ENCODE measurements around the gene WLS.
"Not testable (repeated sequence)": the region's sequence is repeated elsewhere in the genome, so short reads cannot be mapped to it uniquely, and the experiment has no call there.

The WLS gene

DNA sequence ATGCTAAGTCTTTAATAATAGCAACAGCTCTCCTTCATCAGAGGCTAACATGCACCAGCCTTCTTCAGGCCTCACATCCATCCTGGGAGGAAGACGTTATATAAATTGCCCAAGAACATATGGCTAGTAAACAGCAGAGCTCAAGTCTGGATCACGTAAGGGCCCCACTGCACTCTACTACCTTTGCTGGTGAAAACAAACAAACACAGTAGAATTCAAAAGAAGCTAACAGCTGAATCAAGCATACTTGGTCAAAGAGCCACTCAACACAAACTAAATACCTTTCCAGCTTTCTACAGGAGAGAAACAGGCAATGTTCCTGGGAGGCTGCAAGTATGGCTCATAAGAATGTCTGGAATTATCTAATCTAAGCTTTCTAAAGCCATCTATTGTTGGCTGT lies 66.0 kb downstream of the WLS start:
- no peak for DNase-seq (ENCODE audit: low read depth in 2 of 2)

DNA sequence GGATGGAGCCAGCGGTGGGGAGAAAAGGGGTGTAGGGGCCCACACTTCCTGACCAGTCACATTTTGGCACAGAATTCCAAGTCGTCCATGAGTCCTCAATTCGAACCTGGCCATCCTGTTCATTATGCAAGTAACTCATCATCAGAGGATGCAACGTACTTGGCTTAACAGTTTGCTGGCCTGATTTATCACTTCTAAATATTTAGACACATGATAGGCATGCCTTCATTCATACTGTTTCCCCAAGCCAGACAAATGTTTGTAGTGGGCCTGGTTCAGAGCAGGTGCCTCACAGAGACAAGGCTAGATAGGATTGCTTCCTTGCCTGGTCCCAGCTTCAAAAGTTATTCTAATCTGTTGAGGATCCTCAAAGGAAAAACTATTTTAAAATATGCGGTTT lies 66.7 kb downstream of the WLS start:
- no peak for DNase-seq (ENCODE audit: low read depth in 2 of 2)

DNA sequence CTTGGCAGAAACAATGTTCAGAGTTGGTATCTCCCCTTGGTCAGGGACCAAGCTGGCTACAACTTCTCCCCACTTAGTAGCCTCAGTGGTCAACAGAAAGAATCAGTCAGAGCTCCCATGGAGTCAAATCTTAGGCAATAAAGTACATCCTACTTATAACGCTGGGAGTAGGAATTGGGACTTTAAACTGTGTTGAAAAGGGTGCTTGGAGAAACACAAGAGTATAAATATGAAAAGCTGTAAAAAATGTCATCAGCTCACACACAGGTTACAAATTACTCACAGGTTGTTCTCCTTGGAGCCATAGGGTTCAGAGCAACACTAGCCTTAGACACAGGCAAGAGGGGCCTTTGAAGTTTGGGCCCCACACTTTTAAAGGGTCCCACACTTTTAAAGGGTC lies 67.4 kb downstream of the WLS start:
- DNase-seq (ENCODE audit: low read depth in 2 of 2) = no peak

DNA sequence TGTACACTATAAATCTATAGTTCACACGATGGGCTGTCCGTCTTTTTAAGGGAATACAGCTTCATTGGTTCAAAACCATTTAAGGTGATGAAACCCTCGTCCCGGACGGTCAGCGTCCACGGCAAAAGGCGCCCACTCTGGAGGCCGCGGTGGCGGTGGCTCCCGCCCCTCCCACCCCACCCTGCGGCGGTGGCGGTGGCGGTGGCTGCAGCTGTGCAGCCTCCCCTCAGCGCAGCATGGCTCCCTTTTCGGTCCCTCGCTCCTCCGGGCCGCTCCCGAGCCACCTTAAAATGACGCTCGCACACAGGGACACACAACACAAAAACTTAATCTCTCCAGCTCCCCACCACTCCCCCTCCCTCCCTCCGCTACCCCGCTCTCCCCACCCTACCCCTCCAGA lies 69.1 kb downstream of the WLS start:
- DNase-seq (ENCODE audit: low read depth in 2 of 2) = no peak

DNA sequence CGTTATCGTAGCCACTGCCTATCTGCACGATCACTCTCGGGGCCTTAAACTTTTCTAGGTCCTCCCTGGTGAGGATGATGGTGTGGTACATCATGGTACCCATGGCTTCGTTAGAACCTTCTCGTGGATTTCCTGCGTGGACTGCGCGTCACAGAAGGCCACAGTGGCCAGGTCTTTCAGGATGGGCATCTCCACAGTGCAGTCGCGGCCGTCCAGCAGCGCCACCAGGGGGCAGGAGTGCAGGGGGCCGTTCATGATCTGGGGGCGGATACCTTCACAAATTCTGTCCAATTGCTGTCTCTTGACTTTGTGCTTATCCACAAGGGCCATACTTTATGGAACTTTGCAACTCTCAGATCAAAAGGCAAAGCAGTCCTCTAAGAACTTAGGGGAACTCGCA lies 69.6 kb downstream of the WLS start:
- DNase-seq (ENCODE audit: low read depth in 2 of 2) = no peak

DNA sequence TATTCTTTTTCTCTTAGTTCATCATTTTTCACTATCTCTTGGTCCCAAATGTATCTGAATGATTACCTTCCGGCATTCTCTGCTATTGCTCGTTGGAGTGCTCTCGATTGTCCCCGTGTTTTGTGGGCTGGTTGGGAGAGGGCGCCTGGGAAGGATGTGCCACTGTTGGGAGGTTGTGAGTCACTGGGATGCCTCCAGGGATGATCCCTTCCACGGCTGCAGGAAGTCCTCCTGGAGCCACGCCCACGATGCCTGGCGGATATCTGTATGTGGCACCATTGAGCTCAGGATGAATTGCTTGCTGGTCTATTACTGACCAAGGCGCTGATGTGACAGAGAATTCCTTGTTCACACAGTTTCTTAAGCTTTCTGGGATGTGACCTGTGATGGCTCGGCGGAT lies 70.7 kb downstream of the WLS start:
- DNase-seq (ENCODE audit: low read depth in 2 of 2) = not testable (repeated sequence)

DNA sequence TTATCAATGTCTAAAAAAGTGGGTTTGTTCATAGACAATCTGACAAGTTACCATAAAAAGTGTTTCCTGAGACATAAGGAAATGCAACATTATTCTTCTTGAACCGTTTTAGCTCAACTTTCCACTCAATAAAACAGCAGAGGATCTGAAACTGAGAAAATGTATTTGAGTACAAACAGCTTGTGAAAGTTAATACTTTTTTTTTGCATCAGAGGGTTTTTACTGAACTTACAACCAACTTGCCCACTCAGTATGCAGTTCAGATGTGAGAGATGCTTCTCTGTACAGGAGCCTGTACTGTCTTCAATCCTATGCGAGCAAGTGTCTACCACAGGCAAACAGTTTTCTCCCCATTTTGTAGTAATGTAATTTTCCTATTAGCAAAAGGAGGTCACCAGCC lies 71.4 kb downstream of the WLS start:
- not testable (repeated sequence) for DNase-seq (ENCODE audit: low read depth in 2 of 2)

DNA sequence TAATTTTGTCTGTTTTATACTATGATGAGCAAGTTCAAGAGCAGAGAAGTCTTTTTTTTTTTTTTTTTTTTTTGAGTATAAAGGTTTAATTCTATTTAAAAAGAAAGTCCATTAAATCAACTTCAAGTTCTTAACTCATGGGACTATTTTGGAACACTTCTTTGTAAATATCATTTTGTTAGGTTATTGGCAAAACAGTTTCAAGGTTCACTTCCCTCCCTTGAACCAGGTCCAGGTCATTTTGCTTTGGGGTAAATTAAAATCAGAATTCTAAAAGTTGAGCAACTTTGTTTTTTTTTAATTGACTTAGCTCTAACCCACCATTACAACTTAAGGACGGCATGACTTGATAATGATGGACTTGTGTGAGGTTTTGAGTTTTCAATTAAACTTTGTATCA lies 72.3 kb downstream of the WLS start:
- no peak for DNase-seq (ENCODE audit: low read depth in 2 of 2)

DNA sequence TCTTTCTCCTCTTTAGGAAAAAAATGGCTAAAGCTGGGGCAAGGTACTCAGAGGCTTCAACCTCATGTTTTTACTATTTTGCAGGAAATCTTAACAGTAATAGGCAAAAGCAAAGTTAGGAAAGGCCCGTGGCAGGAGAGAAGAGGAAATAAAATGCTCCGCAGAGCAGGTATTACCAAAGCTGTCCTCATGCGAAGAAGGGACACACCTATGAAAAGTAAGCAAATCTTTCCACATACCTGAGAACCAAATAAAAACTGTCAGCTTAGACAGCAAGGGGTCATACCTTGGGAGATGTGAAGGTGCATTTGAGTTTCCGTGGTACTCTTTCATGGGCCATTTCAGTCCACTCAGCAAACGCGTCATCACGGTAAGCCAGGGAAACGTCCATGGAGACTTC lies 73.5 kb downstream of the WLS start:
- DNase-seq (ENCODE audit: low read depth in 2 of 2) = no peak

DNA sequence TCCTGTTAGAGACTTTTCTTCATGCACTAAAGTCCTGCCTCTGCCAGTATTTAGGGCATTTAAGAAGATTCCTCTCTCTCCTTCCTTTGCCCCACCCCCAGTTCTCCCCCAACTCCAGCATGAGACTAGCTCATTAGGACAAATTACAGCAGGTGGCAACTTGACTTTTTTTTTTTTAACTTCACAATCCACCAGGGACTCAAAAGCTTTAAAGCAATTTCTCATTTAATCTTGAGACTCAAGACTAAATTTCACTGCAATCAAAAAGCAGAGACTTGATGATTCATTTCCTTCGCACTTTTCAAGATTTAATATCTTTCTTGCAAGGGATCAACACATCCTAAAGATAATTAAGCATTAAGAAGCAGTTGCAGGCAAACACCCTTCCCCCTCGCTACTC lies 74.9 kb downstream of the WLS start:
- no peak for DNase-seq (ENCODE audit: low read depth in 2 of 2)

DNA sequence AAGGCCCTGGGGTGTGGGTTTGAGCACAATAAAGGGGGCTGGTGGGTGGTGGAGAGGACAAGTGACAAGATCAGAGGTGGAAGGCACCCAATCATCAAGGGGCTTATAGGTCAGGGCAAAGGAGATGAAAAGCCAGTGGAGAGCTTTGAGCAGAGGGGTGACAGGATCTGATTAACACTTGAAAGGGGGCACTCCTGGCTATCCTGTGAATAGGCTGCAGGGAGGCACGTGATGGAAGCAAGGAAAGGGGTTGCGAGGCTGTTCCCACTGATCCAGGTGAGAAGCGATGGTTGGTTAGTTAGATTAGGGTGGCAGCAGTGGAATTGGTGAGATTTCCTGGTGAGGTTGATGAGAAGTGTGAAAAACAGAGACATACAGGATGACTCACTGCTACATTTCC lies 80.6 kb downstream of the WLS start:
- no peak for DNase-seq (ENCODE audit: low read depth in 2 of 2)

DNA sequence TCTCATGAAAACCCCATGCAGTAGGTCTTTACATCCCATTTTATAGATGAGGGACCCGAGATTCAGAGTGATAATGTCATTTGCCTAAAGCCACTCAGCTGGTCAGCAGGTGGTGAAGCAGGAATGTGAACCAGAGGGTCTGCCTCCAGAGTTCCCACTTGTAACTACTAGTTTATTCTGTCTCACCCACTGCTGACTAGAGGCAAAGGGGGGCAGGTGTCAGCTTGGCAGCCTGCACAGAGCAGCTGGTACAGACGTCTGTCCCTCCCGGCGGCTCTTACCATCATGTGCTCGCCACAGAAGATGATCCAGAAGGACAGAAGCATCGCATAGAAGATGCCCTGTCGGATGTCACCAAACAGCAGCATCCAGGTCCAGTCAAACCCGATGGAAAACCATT lies 82.4 kb downstream of the WLS start:
- DNase-seq (ENCODE audit: low read depth in 2 of 2) = no peak

DNA sequence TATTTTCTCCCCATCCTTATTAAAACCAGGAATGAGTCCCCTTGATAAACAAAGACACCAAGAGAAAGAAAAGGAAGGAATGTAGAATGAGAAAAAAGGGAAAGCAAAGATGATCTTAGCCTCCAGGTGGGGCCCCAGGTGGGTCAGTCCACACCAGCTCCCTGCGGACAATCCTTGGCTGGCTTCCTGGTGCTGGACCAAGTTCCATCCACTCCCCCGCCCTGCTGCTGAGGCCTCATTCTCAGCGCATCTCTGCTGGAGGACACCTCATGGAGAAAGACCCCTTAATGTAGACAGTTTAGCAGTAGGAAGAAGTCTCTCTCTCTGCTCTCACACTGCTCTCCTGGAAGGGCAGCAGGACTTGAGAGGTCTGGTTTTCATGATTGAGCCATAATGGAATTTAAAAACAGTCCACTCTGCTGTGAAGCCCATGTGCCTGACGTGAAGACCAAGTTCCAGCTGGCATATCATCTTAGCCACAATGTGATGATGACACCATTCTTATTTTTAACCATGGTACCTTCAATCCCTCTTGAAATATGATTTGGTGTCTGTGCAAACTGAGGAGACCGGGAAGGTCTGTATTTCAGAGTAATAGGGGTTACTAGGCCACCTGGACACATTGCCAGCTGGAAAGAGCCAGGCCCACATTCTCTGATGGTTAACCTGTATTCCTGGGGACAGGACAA lies 83.1 kb downstream of the WLS start:
- no peak for DNase-seq (ENCODE audit: low read depth in 2 of 2)

DNA sequence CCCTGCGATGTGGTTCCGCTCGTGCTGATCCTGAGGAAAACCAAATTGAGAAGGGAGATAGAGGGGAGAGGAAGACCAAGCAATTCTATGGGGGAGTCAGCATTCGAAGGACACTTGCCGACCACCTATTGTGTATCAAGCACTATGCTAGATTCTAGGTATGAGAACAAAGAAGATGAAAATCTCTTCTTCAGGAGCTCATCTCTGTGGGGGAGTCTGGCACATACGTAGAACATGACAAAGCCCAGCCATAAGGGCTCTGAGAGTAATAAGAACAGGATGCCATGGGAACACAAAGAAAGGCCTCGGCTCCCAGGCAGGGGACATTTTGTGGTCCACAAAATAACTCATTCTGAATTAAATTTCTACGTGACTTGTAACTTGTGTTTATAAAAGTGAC lies 83.7 kb downstream of the WLS start:
- no peak for DNase-seq (ENCODE audit: low read depth in 2 of 2)

DNA sequence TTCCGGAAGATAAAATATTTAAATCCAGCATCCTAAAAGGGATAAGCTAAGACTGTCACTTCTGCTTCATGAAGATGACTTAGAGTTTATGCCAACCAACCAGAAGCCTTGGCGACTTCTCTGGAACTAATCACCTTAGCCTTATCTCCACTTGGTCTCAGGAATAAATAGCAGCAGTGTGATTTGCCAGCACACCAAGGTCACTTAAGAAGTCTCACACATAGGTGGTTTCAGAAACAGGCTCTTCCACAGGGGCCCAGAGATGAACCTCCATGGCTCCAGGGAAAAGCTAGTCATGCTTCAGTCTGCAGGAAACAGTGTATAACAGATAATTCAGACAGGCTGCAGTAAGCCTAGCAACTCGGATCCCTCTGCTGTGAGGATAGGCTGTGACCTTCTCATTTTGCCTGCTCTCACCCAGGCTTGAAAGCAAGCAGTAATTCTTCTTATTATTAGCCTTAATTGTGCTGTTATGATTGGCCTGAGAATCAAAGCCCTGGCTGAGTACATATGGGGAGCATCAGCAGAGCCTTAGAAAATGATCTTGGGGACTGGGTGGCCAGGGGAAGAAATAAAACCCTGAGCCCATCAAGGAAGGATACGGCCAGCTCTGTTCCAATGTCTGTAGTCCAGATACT lies 84.7 kb downstream of the WLS start:
- DNase-seq (ENCODE audit: low read depth in 2 of 2) = no peak

DNA sequence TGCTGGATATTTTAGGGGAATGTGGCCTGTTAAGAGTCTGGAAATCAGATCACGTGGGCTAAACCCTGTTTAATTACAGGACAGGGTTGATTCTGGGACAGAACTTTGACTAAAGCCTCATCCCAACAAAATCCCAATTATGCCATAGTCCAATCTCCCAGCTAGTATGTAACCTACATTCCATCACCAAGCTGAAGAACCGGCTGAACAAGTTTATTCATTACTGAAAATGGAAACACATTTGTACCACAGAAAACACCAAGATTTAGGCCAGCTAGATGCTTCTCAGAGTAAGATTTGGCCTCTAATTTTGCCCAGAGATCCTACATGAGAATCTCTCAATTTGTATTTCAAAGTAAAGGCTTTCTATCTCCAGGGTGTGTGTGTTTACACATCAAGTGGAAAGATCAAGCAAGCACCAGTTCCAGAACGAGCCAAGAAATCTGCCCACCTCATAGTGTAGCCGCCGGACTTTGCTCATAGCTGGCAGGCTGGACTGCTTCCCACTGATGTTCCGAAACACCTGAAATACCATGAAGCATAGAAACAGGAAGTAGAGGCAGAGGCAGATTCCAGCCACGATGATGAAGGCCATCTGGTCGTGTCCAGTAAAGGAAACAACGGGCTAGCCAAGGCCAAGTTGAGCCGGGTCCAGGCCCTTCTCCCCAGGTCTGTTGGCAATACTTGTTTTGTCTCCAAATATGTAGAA lies 86.8 kb downstream of the WLS start:
- no peak for DNase-seq (ENCODE audit: low read depth in 2 of 2)

DNA sequence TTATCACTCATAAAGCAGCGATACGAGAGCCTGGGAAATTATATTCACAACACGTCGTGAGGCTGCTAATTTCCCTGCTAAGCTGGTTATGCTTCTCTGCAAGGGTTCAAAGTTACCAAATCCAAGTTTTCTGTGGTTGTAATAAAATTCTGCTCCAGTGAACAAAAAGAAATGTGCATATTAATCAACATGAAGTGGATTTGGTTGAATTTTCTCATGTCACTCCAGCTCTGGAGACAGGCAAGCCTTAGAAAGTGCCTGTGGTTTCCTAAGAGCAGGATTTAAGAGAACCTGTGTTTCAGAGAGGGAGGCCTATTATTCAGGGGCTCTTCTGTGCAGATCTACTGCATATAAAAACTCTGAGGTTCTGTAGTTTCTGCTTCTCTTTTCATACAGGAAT lies 87.5 kb downstream of the WLS start:
- no peak for DNase-seq (ENCODE audit: low read depth in 2 of 2)

DNA sequence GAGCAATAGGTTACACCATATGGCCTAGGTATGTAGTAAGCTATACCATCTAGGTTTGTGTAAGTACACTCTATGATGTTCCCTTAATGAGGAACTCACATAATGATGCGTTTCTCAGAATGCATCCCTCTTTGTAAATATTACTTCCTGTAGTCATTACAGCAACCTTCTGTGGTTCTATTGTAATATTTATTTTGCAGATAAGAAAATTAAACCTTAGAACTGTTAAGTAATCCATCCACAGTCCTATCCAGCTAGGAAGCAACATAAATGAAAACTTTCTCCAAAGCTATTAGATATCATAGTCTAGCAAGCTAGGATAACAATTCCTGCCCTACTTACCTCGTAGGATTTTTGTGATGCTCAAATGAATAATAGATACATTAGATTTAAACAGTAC lies 88.7 kb downstream of the WLS start:
- DNase-seq (ENCODE audit: low read depth in 2 of 2) = no peak

DNA sequence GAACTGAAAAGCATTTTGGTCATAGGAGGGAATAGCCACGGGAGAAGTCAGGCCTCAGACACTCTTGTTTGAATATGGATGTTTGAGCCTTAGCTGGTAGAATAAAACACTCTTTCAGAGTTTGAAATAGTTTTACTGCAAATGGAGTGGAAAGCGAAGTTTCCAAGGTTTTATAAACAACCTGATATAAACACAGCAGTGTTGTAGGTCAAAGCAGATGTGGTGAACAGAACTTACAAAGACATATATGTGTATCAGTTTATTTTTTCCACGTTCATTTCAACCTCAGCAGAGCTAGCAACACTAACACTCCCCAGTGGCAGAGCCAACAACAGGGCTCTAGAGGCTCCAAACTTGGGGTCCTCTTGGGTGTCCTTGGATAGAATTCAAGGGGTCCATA lies 89.9 kb downstream of the WLS start:
- DNase-seq (ENCODE audit: low read depth in 2 of 2) = no peak

DNA sequence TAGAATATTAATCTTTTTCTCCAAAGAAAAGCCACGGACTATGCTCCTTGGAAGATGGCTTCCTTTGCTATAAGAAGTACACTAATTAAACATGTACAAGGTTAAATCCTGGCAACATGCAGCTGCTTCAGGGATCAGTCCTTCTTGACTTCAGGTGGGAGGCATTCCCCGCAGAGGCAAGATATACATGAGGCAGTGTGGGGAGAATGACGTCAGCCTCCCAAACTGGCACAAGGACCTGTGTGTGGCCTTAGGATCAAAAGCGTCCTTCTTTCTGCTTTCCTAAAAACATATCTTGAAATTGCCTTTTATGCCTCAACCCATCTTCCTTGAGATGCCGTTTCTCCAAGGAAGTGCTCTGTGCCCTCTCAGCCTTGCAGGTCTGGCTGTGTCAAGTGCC lies 90.3 kb downstream of the WLS start:
- no peak for DNase-seq (ENCODE audit: low read depth in 2 of 2)

DNA sequence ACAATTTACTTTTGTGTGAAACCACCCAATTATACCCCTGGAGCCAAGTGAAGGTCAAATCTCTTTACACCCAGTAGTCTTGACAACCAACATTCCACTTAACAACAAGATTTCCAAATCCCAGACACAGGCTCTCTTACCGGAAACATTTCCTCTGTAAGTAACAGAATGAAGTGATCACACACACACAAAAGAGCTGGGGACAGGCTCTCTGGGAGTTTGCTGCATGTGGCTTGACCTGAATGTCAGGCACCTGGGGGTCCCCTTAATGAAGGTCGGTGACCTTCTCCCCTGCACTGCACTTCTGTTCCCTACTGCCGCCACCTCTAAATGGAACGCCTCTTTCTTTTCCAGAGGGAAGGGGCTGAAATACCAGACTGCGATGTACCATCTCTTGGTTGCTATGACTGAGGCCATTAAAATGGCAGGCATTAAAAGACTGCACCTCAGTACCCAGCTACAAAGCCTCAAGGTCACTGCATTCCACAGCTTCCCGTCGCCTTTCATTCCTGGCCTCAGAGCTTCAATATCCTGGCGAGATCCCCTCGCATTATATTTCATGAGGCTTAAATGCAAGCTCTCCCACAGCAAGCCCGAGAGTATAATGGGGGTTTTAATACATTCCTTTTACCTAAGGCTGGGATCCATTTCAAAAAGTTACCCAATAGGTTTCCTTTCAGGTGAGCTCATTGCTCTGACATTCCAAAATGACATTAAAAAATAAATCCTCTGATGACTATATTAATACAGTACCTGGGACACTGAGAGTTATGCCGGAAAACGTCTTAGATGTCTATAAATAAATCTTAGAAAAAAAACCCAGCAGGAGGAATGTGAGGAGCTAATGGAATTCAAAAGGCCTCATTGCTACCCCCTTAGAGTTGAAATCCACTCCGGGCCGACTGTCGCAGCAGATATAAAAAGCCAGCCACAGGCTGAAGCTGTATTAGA lies 91.0 kb downstream of the WLS start:
- no peak for DNase-seq (ENCODE audit: low read depth in 2 of 2)

DNA sequence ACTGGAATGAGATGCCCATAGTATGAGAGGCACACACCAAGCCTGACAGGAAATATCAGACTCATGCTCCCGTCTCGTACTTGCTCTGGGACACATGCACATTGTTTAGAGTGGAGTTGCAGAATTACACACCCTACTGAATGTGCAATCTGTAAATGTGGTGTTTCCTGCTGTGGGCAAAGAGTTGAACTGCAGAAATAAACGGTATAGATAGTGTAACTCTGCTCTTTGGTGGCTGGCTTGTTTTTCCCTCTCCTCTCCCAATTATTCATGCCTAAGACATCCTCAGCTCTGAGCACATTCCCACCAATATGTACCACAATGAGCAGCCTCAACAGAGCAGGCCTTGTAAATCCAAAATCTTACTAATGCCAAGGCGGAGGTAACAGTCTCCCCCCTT lies 91.8 kb downstream of the WLS start:
- DNase-seq (ENCODE audit: low read depth in 2 of 2) = no peak

Measured in stimulated activated CD8-positive, alpha-beta memory T cell treated with anti-CD3 and anti-CD28 coated beads, Interleukin-2, amount 100 ng/mL, for 48 hours (primary cell).